GM19452 (cell line): ENCODE measurements around the gene EIF5AL1.
"Not testable (repeated sequence)": the region's sequence is repeated elsewhere in the genome, so short reads cannot be mapped to it uniquely, and the experiment has no call there.

Source experiments
- ATAC-seq: cut with Tn5 transposase; IDR thresholded peaks from one replicate; pipeline ENCODE4 v1.9.1; 2021; ENCODE audit not compliant: unreplicated experiment

The EIF5AL1 gene

GRCh38 chr10:79509306-79509933, 2.9 kb upstream of the EIF5AL1 start:
- ATAC-seq, result peak; percentile 62

GRCh38 chr10:79509934-79510508, 2.3 kb upstream of the EIF5AL1 start:
- not testable (repeated sequence) for ATAC-seq

- not testable (repeated sequence) for ATAC-seq
Observed at GRCh38 chr10:79516532-79517205, 4.3 kb downstream of the EIF5AL1 start.

- not testable (repeated sequence) for ATAC-seq
Observed at GRCh38 chr10:79517567-79517966, 5.2 kb downstream of the EIF5AL1 start.

GRCh38 chr10:79521751-79522150, 9.4 kb downstream of the EIF5AL1 start:
- ATAC-seq, result not testable (repeated sequence)

- not testable (repeated sequence) for ATAC-seq
Observed at GRCh38 chr10:79522464-79522863, 10.1 kb downstream of the EIF5AL1 start.

- ATAC-seq, result not testable (repeated sequence)
Observed at GRCh38 chr10:79523157-79523853, 11.0 kb downstream of the EIF5AL1 start.

- ATAC-seq, result peak; percentile 93
Observed at GRCh38 chr10:79525049-79525710, 12.8 kb downstream of the EIF5AL1 start.

GRCh38 chr10:79528261-79528660, 15.9 kb downstream of the EIF5AL1 start:
- not testable (repeated sequence) for ATAC-seq

- ATAC-seq, result not testable (repeated sequence)
Observed at GRCh38 chr10:79533142-79533902, 21.0 kb downstream of the EIF5AL1 start.

GRCh38 chr10:79533903-79534175, 21.5 kb downstream of the EIF5AL1 start:
- not testable (repeated sequence) for ATAC-seq

GRCh38 chr10:79538311-79538710, 26.0 kb downstream of the EIF5AL1 start:
- not testable (repeated sequence) for ATAC-seq

- ATAC-seq, result peak; percentile 93
Observed at GRCh38 chr10:79540930-79541329, 28.6 kb downstream of the EIF5AL1 start.

GRCh38 chr10:79542626-79543025, 30.3 kb downstream of the EIF5AL1 start:
- no peak for ATAC-seq

- not testable (repeated sequence) for ATAC-seq
Observed at GRCh38 chr10:79544408-79544807, 32.1 kb downstream of the EIF5AL1 start.

GRCh38 chr10:79544926-79545659, 32.8 kb downstream of the EIF5AL1 start:
- ATAC-seq, result not testable (repeated sequence)

GRCh38 chr10:79547128-79547527, 34.8 kb downstream of the EIF5AL1 start:
- not testable (repeated sequence) for ATAC-seq

- no peak for ATAC-seq
Observed at GRCh38 chr10:79547973-79548372, 35.6 kb downstream of the EIF5AL1 start.

- no peak for ATAC-seq
Observed at GRCh38 chr10:79552143-79552542, 39.8 kb downstream of the EIF5AL1 start.
